ENCODE measurements around the gene PRKCH.

PRKCH gene

DNA sequence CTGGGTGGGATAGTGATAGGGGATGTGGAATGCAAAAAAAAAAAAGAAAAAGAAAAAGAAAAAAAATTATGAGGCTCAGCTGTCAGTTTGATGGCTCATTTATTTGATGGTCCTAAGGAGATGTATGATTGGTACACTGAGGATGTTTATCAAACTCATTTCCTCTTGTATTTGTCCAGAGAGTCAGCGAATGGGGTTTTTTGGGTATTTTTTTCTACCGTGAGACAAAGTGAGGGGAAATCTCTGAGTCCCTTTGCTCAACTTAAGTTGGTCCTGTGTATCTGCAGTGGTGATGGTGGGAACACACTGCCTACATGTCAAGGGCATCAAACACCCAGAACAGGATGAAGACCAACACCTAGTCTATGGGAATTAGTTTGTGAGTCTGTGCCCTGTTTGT, 197.0 kb downstream of the PRKCH start:
- Histone ChIP-seq H3K9ac (ENCODE audit: low read length) (no peak overlapping the region), H4K20me1 (ENCODE audit: insufficient read depth, low read length) (no peaks in the 10 kb centered on the region), H3K27ac (ENCODE audit: low read length) (no peak overlapping the region), H3K36me3 (replicated peaks; ENCODE audit: low read depth, low read length) (no peaks in the 10 kb centered on the region), H3K4me1 (ENCODE audit: low read length) (peaks cover 5% of the 10 kb centered on the region; the same call in 1 of the 2 replicates), H3K27me3 (ENCODE audit: low read depth, low read length) (peaks cover 2% of the 10 kb centered on the region; the same call in 1 of the 2 replicates), H3K4me2 (ENCODE audit: low read length) (no peak overlapping the region), H3K79me2 (ENCODE audit: low read length) (no peaks in the 10 kb centered on the region), H3K4me3 (ENCODE audit: low read length) (no peak overlapping the region), H3K9me3 (ENCODE audit: insufficient read depth, low read length) (no peaks in the 10 kb centered on the region), H2AFZ (ENCODE audit: low read depth, low read length) (no peak overlapping the region)
- TF ChIP-seq, protein P1, sequence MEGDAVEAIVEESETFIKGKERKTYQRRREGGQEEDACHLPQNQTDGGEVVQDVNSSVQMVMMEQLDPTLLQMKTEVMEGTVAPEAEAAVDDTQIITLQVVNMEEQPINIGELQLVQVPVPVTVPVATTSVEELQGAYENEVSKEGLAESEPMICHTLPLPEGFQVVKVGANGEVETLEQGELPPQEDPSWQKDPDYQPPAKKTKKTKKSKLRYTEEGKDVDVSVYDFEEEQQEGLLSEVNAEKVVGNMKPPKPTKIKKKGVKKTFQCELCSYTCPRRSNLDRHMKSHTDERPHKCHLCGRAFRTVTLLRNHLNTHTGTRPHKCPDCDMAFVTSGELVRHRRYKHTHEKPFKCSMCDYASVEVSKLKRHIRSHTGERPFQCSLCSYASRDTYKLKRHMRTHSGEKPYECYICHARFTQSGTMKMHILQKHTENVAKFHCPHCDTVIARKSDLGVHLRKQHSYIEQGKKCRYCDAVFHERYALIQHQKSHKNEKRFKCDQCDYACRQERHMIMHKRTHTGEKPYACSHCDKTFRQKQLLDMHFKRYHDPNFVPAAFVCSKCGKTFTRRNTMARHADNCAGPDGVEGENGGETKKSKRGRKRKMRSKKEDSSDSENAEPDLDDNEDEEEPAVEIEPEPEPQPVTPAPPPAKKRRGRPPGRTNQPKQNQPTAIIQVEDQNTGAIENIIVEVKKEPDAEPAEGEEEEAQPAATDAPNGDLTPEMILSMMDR (IDR thresholded peaks at IDR 0.05; ENCODE audit: low read depth, low read length), result no peak
- no peak for TF ChIP-seq EZH2phosphoT487 (IDR thresholded peaks at IDR 0.05; ENCODE audit: low read depth)

DNA sequence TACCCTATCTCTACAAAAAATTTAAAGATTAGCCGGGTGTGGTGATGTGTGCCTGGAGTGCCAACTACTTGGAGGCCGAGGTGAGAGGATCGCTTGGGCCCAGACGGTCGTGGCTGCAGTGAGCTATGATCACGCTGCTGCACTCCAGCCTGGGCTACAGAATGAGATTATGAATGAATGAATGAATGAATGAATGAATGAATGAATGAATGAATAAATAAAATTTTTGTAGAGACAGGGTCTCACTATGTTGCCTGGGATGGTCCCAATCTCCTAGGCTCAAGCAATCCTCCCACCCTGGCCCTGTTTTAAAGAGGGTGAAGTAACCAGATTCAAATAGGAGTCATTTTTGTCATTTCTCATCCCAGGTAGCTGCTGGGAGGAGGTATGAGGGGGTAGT, 197.7 kb downstream of the PRKCH start:
- Histone ChIP-seq H3K4me3 (ENCODE audit: low read length) (no peak overlapping the region), H3K4me2 (ENCODE audit: low read length) (no peak overlapping the region), H2AFZ (ENCODE audit: low read depth, low read length) (no peak overlapping the region), H3K9me3 (ENCODE audit: insufficient read depth, low read length) (no peaks in the 10 kb centered on the region), H3K27ac (ENCODE audit: low read length) (no peak overlapping the region), H3K4me1 (ENCODE audit: low read length) (peaks cover 5% of the 10 kb centered on the region; the same call in 1 of the 2 replicates), H3K9ac (ENCODE audit: low read length) (no peak overlapping the region), H3K79me2 (ENCODE audit: low read length) (no peaks in the 10 kb centered on the region), H4K20me1 (ENCODE audit: insufficient read depth, low read length) (no peaks in the 10 kb centered on the region), H3K36me3 (replicated peaks; ENCODE audit: low read depth, low read length) (no peaks in the 10 kb centered on the region), H3K27me3 (ENCODE audit: low read depth, low read length) (peaks cover 2% of the 10 kb centered on the region; the same call in 1 of the 2 replicates)
- TF ChIP-seq EZH2phosphoT487 (IDR thresholded peaks at IDR 0.05; ENCODE audit: low read depth), result no peak
- TF ChIP-seq, protein P1 (IDR thresholded peaks at IDR 0.05; ENCODE audit: low read depth, low read length), result no peak

DNA sequence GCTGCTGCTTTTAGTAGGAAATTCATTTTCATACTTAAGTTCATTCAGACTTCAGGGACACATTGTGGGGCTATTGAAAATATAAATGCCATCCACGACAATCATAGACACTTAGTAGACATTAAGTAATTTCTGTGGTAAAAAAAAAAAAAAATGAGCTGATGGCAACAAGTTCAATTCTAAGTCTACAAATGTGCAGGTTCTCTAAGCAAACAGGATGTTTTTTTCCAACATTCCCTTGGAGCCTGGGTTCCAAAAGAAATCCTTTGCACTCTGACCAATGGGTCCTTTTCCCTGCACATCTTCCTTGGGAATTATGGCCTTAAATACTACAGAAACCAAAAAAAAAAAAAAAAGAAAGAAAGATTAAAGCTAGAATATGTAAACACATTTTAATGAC, 198.4 kb downstream of the PRKCH start:
- Histone ChIP-seq H3K36me3 (replicated peaks; ENCODE audit: low read depth, low read length) (no peaks in the 10 kb centered on the region), H4K20me1 (ENCODE audit: insufficient read depth, low read length) (no peaks in the 10 kb centered on the region), H3K9ac (ENCODE audit: low read length) (no peak overlapping the region), H2AFZ (ENCODE audit: low read depth, low read length) (no peak overlapping the region), H3K4me1 (ENCODE audit: low read length) (peaks cover 5% of the 10 kb centered on the region; the same call in 1 of the 2 replicates), H3K27ac (ENCODE audit: low read length) (no peak overlapping the region), H3K27me3 (ENCODE audit: low read depth, low read length) (peaks cover 2% of the 10 kb centered on the region; the same call in 1 of the 2 replicates), H3K9me3 (ENCODE audit: insufficient read depth, low read length) (no peaks in the 10 kb centered on the region), H3K4me2 (ENCODE audit: low read length) (no peak overlapping the region), H3K4me3 (ENCODE audit: low read length) (no peak overlapping the region), H3K79me2 (ENCODE audit: low read length) (no peaks in the 10 kb centered on the region)
- TF ChIP-seq, protein P1 (IDR thresholded peaks at IDR 0.05; ENCODE audit: low read depth, low read length), result no peak
- TF ChIP-seq EZH2phosphoT487 (IDR thresholded peaks at IDR 0.05; ENCODE audit: low read depth), result no peak

DNA sequence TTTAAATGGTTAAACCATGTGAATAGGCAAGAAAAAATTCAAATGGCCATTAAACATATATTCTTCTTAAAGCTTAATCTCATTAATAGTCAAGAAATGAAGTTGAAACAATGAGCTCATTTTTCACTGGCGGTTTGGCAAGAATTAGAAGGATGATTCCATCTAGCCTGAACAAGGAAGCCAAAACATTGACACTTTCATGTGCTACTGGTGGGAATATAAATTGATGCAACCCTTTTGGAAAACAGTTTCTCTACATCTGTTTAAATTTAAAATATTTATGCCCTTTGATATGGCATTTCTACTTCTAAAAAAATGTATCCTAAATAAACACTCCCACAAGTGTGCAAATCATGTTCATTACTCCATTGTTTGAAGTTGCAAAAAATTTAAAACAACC, 199.2 kb downstream of the PRKCH start:
- Histone ChIP-seq H3K9ac (ENCODE audit: low read length) (no peak overlapping the region), H3K4me3 (ENCODE audit: low read length) (no peak overlapping the region), H2AFZ (ENCODE audit: low read depth, low read length) (no peak overlapping the region), H3K4me1 (ENCODE audit: low read length) (peaks cover 5% of the 10 kb centered on the region; the same call in 1 of the 2 replicates), H3K27me3 (ENCODE audit: low read depth, low read length) (peaks cover 2% of the 10 kb centered on the region; the same call in 1 of the 2 replicates), H3K9me3 (ENCODE audit: insufficient read depth, low read length) (no peaks in the 10 kb centered on the region), H4K20me1 (ENCODE audit: insufficient read depth, low read length) (no peaks in the 10 kb centered on the region), H3K4me2 (ENCODE audit: low read length) (no peak overlapping the region), H3K79me2 (ENCODE audit: low read length) (no peaks in the 10 kb centered on the region), H3K36me3 (replicated peaks; ENCODE audit: low read depth, low read length) (no peaks in the 10 kb centered on the region), H3K27ac (ENCODE audit: low read length) (no peak overlapping the region)
- TF ChIP-seq, protein P1 (IDR thresholded peaks at IDR 0.05; ENCODE audit: low read depth, low read length), result no peak
- TF ChIP-seq EZH2phosphoT487 (IDR thresholded peaks at IDR 0.05; ENCODE audit: low read depth), result no peak
